ENCODE measurements around the gene SPIRE1. TPM values are rescaled to one million over a fixed set of nuclear protein-coding genes. Genes with fewer than 3 reads are reported as not detected.
"Not testable (repeated sequence)": the region's sequence is repeated elsewhere in the genome, so short reads cannot be mapped to it uniquely, and the experiment has no call there.

Gene SPIRE1
- total RNA-seq, 1 donor from 2014 or later, result 8.4 TPM

- Mint-ChIP-seq H3K9me3 (no peaks in the 10 kb centered on the region), H3K36me3 (ENCODE audit: low read depth) (no peaks in the 10 kb centered on the region), H3K4me3 (no peak overlapping the region), H3K27ac (no peak overlapping the region), H3K4me1 (no peaks in the 10 kb centered on the region), H3K27me3 (peaks cover 9% of the 10 kb centered on the region)
- no peak for DNase-seq
- intact Hi-C loops (cut with micrococcal nuclease), result no loop called here
Observed at GRCh38 chr18:12574494-12575185, 83.3 kb downstream of the SPIRE1 start.

- Mint-ChIP-seq H3K27me3 (peaks cover 16% of the 10 kb centered on the region), H3K4me1 (no peaks in the 10 kb centered on the region), H3K9me3 (no peaks in the 10 kb centered on the region), H3K36me3 (ENCODE audit: low read depth) (no peaks in the 10 kb centered on the region), H3K4me3 (no peak overlapping the region), H3K27ac (no peak overlapping the region)
- no peak for DNase-seq
- intact Hi-C loops (cut with micrococcal nuclease), result no loop called here
Observed at GRCh38 chr18:12571630-12572029, 86.3 kb downstream of the SPIRE1 start.

GRCh38 chr18:12569791-12570190, 88.1 kb downstream of the SPIRE1 start:
- Mint-ChIP-seq H3K4me1 (no peaks in the 10 kb centered on the region), H3K27ac (no peak overlapping the region), H3K27me3 (peaks cover 16% of the 10 kb centered on the region), H3K9me3 (no peaks in the 10 kb centered on the region), H3K36me3 (ENCODE audit: low read depth) (no peaks in the 10 kb centered on the region), H3K4me3 (no peak overlapping the region)
- intact Hi-C loops (cut with micrococcal nuclease), result no loop called here
- no peak for DNase-seq

GRCh38 chr18:12567849-12568248, 90.1 kb downstream of the SPIRE1 start:
- DNase-seq, result no peak
- Mint-ChIP-seq H3K36me3 (ENCODE audit: low read depth) (no peaks in the 10 kb centered on the region), H3K27me3 (peaks cover 13% of the 10 kb centered on the region), H3K27ac (no peak overlapping the region), H3K4me3 (no peak overlapping the region), H3K4me1 (no peaks in the 10 kb centered on the region), H3K9me3 (no peaks in the 10 kb centered on the region)
- intact Hi-C loops (cut with micrococcal nuclease), result no loop called here

GRCh38 chr18:12564861-12565260, 93.0 kb downstream of the SPIRE1 start:
- intact Hi-C loops (cut with micrococcal nuclease), result no loop called here
- Mint-ChIP-seq H3K27me3 (peaks cover 11% of the 10 kb centered on the region), H3K9me3 (no peaks in the 10 kb centered on the region), H3K4me3 (no peak overlapping the region), H3K27ac (no peak overlapping the region), H3K36me3 (ENCODE audit: low read depth) (no peaks in the 10 kb centered on the region), H3K4me1 (no peaks in the 10 kb centered on the region)
- no peak for DNase-seq

- no peak for DNase-seq
- Mint-ChIP-seq H3K4me3 (no peak overlapping the region), H3K9me3 (no peaks in the 10 kb centered on the region), H3K27ac (no peak overlapping the region), H3K4me1 (no peaks in the 10 kb centered on the region), H3K36me3 (ENCODE audit: low read depth) (no peaks in the 10 kb centered on the region), H3K27me3 (peaks cover 11% of the 10 kb centered on the region)
- intact Hi-C loops (cut with micrococcal nuclease), result no loop called here
Observed at GRCh38 chr18:12564378-12564777, 93.5 kb downstream of the SPIRE1 start.

GRCh38 chr18:12560600-12560999, 97.3 kb downstream of the SPIRE1 start:
- H3K4me1 Mint-ChIP-seq; H3K27me3 Mint-ChIP-seq; H3K27ac Mint-ChIP-seq; H3K4me3 Mint-ChIP-seq; H3K9me3 Mint-ChIP-seq; H3K36me3 Mint-ChIP-seq (ENCODE audit: low read depth); DNase-seq; intact Hi-C loops (cut with micrococcal nuclease): not testable (repeated sequence)

GRCh38 chr18:12559319-12559718, 98.6 kb downstream of the SPIRE1 start:
- no peak for DNase-seq
- Mint-ChIP-seq H3K27ac (no peak overlapping the region), H3K4me3 (no peak overlapping the region), H3K27me3 (peaks cover 3% of the 10 kb centered on the region), H3K36me3 (ENCODE audit: low read depth) (no peaks in the 10 kb centered on the region), H3K9me3 (peaks cover 9% of the 10 kb centered on the region), H3K4me1 (no peaks in the 10 kb centered on the region)
- intact Hi-C loops (cut with micrococcal nuclease), result no loop called here

- Mint-ChIP-seq H3K4me1 (no peaks in the 10 kb centered on the region), H3K27ac (no peak overlapping the region), H3K4me3 (no peak overlapping the region), H3K27me3 (no peaks in the 10 kb centered on the region), H3K36me3 (ENCODE audit: low read depth) (no peaks in the 10 kb centered on the region), H3K9me3 (peaks cover 10% of the 10 kb centered on the region)
- intact Hi-C loops (cut with micrococcal nuclease), result no loop called here
- DNase-seq, result no peak
Observed at GRCh38 chr18:12556946-12557806, 100.7 kb downstream of the SPIRE1 start.

GRCh38 chr18:12554796-12555388, 103.0 kb downstream of the SPIRE1 start:
- no peak overlapping the region for H3K27ac Mint-ChIP-seq
- no peak overlapping the region for H3K4me3 Mint-ChIP-seq
- H3K36me3 Mint-ChIP-seq (ENCODE audit: low read depth), result no peaks in the 10 kb centered on the region
- intact Hi-C loops (cut with micrococcal nuclease), result no loop called here
- DNase-seq, result no peak
- H3K4me1 Mint-ChIP-seq, result no peaks in the 10 kb centered on the region
- H3K9me3 Mint-ChIP-seq, result peaks cover 10% of the 10 kb centered on the region
- H3K27me3 Mint-ChIP-seq, result peaks cover 4% of the 10 kb centered on the region

- intact Hi-C loops (cut with micrococcal nuclease), result no loop called here
- no peak for DNase-seq
- H3K9me3 Mint-ChIP-seq, result peaks cover 10% of the 10 kb centered on the region
- H3K27me3 Mint-ChIP-seq, result peaks cover 5% of the 10 kb centered on the region
- H3K4me3 Mint-ChIP-seq, result no peak overlapping the region
- H3K4me1 Mint-ChIP-seq, result no peaks in the 10 kb centered on the region
- no peak overlapping the region for H3K27ac Mint-ChIP-seq
- H3K36me3 Mint-ChIP-seq (ENCODE audit: low read depth), result no peaks in the 10 kb centered on the region
Observed at GRCh38 chr18:12552879-12553242, 105.0 kb downstream of the SPIRE1 start.

GRCh38 chr18:12551943-12552878, 105.7 kb downstream of the SPIRE1 start:
- intact Hi-C loops (cut with micrococcal nuclease); H3K4me3 Mint-ChIP-seq; H3K36me3 Mint-ChIP-seq (ENCODE audit: low read depth); DNase-seq; H3K4me1 Mint-ChIP-seq; H3K27ac Mint-ChIP-seq; H3K27me3 Mint-ChIP-seq: not testable (repeated sequence)
- peaks cover 10% of the 10 kb centered on the region for H3K9me3 Mint-ChIP-seq

GRCh38 chr18:12551466-12551865, 106.4 kb downstream of the SPIRE1 start:
- DNase-seq; H3K4me3 Mint-ChIP-seq; H3K36me3 Mint-ChIP-seq (ENCODE audit: low read depth); intact Hi-C loops (cut with micrococcal nuclease); H3K27me3 Mint-ChIP-seq; H3K4me1 Mint-ChIP-seq; H3K27ac Mint-ChIP-seq: not testable (repeated sequence)
- peaks cover 10% of the 10 kb centered on the region for H3K9me3 Mint-ChIP-seq

Measured in activated CD4-positive, alpha-beta T cell treated with anti-CD3 and anti-CD28 coated beads, Interleukin-2, amount 10 ng/mL, durations not matched to agents 24 days and 14 days (primary cell).